GM08714 (cell line): ENCODE results near the gene ANKRD34A.

Experiments used
- H3K4me3 ChIP-seq: fragments of 200-500 bp; sonication (Bioruptor generic); 2 replicates; pipeline ENCODE4 v1.5.1; 2014; ENCODE audit warnings: mild to moderate bottlenecking, low read length, inconsistent platforms
- ZNF274 ChIP-seq: IDR thresholded peaks from 2 replicates; pipeline ENCODE4 v1.6.1; 2012; ENCODE audit warnings: mild to moderate bottlenecking, low read depth, low read length

ANKRD34A gene

GRCh38 chr1:145994391-145995120, 30.2 kb upstream of the ANKRD34A start:
- peak overlapping the region; percentile 100 for H3K4me3 ChIP-seq
- no peak for TF ChIP-seq ZNF274

- H3K4me3 ChIP-seq: peak overlapping the region; percentile 100; the same call in 1 of the 2 replicates
- no peak for TF ChIP-seq ZNF274
These were observed 29.4 kb upstream of the ANKRD34A start for GRCh38 chr1:145993618-145994390.

GRCh38 chr1:145992958-145993617, 28.7 kb upstream of the ANKRD34A start:
- H3K4me3 ChIP-seq: no peak overlapping the region; the same call in 1 of the 2 replicates
- no peak for TF ChIP-seq ZNF274

- H3K4me3 ChIP-seq: no peak overlapping the region
- no peak for TF ChIP-seq ZNF274
These were observed 28.1 kb upstream of the ANKRD34A start for GRCh38 chr1:145992502-145992936.

DNA sequence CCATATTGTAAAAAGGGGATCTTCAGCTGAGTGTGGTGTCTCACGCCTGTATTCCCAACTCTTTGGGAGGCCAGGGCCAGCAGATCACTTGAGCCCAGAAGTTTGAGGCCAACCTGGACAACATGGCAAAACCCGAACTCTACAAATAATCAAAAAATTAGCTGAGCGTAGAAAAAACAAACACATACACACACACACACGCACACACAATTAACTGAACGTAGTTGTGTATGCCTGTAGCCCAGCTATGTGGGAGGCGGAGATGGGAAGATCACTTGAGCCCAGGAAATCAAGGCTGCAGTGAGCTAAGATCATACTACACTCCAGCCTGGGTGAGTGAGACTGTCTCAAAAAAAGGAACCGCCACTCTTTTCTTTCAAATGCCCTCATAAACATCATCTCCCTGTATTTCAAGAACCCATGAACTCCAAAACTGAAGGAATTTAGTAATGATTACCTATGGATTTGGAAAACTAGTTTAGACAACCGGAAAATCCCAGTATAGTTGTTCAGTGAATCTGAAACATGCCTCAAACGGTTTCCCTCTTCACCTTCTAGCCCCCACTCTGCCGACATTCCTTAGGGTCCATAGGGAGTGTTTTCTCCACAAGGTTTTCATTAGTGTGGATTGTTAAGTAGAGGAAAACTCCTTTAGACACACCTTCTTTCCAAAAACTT, 27.5 kb upstream of the ANKRD34A start:
- no peak overlapping the region for H3K4me3 ChIP-seq
- no peak for TF ChIP-seq ZNF274

DNA sequence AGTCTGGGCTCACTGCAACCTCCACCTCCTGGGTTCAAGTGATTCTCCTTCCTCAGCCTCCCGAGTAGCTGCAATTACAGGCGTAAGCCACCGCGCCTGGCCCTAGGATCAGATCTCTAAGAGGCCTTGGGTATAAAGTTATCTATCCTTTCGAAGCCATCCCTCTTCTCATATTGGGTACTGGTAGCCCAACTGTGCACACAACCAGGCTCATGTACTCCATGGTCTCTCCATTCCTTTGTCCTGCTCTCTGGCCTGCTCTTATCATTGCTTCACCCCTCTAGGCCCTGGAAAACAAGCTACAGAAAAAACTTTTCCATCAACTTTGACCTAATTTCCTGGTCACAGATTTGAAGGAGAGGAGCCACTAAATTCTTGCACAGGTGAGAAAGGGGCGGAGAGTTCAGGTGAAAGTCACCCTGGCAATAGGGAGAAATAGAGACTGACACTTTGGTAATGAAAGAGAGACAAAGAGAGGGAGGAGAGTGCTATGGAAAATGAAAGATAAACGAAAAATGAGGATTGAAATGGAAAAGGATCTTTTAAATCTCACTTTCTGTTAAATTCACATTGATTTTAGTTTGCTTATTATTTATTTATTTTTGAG, 26.0 kb upstream of the ANKRD34A start:
- no peak for TF ChIP-seq ZNF274
- no peak overlapping the region for H3K4me3 ChIP-seq

DNA sequence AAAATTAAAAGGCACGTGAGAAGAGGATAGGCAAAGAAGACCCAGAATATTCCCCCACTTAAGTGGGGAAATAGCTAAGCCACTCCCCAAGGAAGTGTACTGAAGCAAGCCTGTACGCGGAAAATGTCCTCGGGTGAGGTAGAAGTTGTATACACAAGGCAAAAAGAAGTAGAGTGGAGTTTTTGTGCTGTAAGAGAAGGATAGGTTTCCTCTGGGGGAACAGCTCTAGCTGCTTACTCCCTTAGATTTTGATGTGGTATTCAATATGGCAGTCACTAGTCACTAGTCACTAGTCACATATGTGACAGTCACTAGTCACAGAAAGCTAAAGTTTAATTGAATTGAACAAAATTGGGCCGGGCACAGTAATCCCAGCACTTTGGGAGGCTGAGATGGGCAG, 24.4 kb upstream of the ANKRD34A start:
- no peak overlapping the region for H3K4me3 ChIP-seq
- no peak for TF ChIP-seq ZNF274

DNA sequence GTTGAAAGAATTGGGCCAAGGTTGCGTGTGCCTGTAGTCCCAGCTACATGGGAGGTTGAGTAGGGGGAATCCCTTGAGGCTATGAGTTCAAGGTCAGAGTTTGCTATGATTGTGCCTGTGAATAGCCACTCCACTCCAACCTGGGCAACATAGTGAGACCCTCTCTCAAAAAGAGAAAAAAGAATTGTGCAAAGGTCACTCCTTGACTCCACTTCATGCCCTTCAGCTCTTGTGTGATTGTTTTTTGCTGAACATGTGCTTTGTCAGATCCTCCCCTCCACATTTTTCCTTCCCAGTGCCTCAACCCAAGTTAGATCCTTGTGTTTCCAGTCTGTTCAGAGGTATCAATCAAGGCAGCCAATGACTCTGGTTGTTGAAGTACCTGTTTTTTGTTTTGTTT, 23.6 kb upstream of the ANKRD34A start:
- no peak for TF ChIP-seq ZNF274
- no peak overlapping the region for H3K4me3 ChIP-seq

- no peak overlapping the region for H3K4me3 ChIP-seq
- no peak for TF ChIP-seq ZNF274
These were observed 22.2 kb upstream of the ANKRD34A start for GRCh38 chr1:145986551-145986950.

DNA sequence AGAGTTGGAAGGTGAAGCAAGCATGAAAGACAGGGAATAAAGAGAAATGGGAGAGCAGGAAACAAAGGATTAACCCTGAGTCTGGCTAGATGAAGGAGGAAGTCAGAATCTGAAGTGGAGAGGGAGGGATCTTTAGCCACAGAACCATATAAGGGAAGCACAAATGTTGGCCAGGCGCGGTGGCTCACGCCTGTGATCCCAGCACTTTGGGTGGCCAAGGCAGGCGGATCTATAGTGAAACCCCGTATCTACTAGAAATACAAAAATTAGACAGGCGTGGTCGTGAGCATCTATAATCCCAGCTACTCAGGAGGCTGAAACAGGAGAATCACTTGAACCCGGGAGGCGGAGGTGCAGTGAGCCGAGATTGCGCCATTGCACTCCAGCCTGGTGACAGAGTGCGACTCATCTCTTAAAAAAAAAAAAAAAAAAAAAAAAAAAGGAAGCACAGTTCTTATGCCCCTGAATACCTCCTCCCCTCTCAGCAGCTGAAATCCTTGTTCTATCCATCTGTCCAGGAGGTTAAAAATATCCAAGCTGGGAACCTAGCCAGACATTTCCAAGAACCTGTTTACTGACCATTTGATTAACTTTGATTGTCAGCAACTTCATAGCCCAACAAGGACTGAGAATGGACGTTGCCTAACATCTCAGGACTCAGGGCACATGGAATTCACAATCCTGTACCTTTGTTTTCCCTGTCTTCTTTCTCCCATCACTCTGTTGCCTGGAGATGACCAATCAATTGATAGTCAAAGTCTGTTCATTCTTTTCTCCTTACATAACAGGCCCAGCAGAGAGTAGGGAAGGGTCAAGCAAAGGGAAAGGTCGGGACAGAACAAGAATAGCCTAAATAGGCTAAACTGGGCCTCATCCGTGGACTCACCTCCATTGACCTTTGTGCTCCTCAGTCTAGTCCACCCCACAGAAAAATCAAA, 21.4 kb upstream of the ANKRD34A start:
- H3K4me3 ChIP-seq: no peak overlapping the region
- no peak for TF ChIP-seq ZNF274

DNA sequence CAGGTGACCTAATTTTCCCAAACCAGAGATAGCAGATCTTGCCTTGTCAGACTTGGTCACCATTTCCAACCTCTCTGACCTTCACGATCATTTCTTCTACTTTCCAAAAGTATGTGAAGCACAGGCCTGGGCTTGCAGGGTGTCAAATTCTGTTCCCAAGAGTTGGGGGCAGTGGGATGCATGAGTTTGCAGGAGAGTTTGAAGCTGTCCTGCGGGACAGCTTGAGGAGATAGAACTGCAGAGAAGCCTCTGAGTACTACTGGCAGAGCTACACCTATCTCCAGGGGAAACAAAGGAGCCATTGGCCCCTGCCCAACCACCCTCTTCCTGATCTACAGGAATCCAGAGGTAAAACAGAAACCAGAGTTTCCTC, 20.7 kb upstream of the ANKRD34A start:
- no peak for TF ChIP-seq ZNF274
- H3K4me3 ChIP-seq: no peak overlapping the region

- no peak overlapping the region for H3K4me3 ChIP-seq
These were observed 19.8 kb upstream of the ANKRD34A start for GRCh38 chr1:145983960-145984830.

More at GRCh38 chr1:145983960-145984830, 19.8 kb upstream of the ANKRD34A start:
- no peak for TF ChIP-seq ZNF274
